Measurements from ENCODE around the gene BTG2.
"Not testable (repeated sequence)": the region's sequence is repeated elsewhere in the genome, so short reads cannot be mapped to it uniquely, and the experiment has no call there.

BTG2 gene

GRCh38 chr1:203308923-203309331 lies 3.6 kb downstream of the BTG2 start:
- peak overlapping the region; percentile 78 for H3K4me3 ChIP-seq (replicated peaks; ENCODE audit: low read depth, low read length)
- no peak for DNase-seq (ENCODE audit: extremely low read depth, low read depth)

GRCh38 chr1:203311368-203312301 lies 6.3 kb downstream of the BTG2 start:
- TF ChIP-seq CTCF (IDR thresholded peaks at IDR 0.05; ENCODE audit: low read depth, low read length, missing control alignments), result no peak
- H3K4me3 ChIP-seq (replicated peaks; ENCODE audit: low read depth, low read length), result no peak overlapping the region
- DNase-seq (ENCODE audit: extremely low read depth, low read depth), result no peak

More at GRCh38 chr1:203308923-203309331, 3.6 kb downstream of the BTG2 start:
- TF ChIP-seq CTCF (IDR thresholded peaks at IDR 0.05; ENCODE audit: low read depth, low read length, missing control alignments), result no peak

- not testable (repeated sequence) for DNase-seq (ENCODE audit: extremely low read depth, low read depth); H3K4me3 ChIP-seq (replicated peaks; ENCODE audit: low read depth, low read length)
These were observed 8.9 kb downstream of the BTG2 start for GRCh38 chr1:203314025-203314759.

DNA sequence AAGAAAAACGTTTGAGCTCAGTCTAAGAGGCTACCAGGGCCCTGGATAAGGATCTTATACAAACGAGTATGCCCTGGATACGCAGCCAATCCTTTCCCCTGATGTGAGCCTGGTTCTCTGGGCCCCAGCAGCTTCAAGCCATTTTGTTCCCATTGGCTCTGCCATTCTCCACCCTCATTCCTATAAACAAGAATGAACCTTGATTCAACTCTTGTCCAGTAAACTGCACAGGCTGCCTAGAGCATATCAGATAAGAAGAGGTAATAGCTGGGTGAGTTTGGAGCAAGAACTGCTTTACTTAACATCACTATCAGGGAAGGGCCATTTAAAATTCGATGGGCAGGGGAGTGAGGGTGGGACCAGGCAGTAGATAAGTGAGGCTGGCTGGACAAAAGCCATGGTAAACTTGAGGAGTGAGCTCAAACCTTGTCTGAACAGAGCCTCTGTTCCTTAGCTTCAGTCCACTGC lies 11.3 kb downstream of the BTG2 start:
- no peak for TF ChIP-seq CTCF (IDR thresholded peaks at IDR 0.05; ENCODE audit: low read depth, low read length, missing control alignments)
- H3K4me3 ChIP-seq (replicated peaks; ENCODE audit: low read depth, low read length), result no peak overlapping the region
- no peak for DNase-seq (ENCODE audit: extremely low read depth, low read depth)

DNA sequence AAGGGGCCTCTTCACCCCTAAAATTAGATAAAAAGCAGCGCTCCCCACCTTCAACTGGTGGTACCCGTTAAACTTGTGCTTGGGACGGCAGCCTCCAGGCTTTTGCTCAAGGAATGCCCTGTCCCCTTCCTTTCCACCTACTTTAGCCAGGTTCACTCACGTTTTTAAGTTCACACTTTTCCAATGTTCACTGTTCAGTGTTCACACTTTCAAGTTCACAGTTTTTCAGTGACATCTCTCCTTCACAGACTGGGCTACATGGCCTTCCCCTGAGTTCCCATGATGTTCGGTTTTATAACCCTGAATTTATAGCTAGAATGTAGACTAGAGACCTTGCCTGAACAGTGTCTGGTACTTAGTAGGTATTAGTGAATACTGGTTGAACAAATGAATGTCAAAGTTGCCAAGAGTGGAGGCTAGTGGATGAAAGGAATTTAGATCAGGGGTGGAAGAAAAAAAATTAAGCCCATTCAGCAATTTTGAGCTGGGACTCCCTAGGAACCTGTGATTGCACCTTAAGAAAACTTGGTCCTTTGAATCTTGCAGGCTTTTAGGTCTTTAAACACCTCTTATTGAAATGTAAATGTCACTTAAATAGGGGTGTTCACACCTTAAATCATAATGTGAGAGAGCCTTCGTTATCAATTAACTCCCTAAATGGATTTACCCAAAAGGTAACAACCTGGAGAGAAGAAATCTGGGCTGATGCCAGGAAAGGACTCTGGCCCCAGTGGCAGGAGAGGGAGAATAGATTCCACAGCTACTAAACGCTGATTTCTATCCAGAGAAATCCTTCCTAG lies 12.3 kb downstream of the BTG2 start:
- TF ChIP-seq CTCF (IDR thresholded peaks at IDR 0.05; ENCODE audit: low read depth, low read length, missing control alignments), result no peak
- DNase-seq (ENCODE audit: extremely low read depth, low read depth), result no peak
- H3K4me3 ChIP-seq (replicated peaks; ENCODE audit: low read depth, low read length), result no peak overlapping the region

- TF ChIP-seq CTCF (IDR thresholded peaks at IDR 0.05; ENCODE audit: low read depth, low read length, missing control alignments), result no peak
- H3K4me3 ChIP-seq (replicated peaks; ENCODE audit: low read depth, low read length), result no peak overlapping the region
- DNase-seq (ENCODE audit: extremely low read depth, low read depth), result no peak
These were observed 12.9 kb downstream of the BTG2 start for GRCh38 chr1:203318229-203318517.
